Tibial nerve (tissue), 4 donors: Measurements from ENCODE around the gene LARGE2.

Experiments used
- EP300 ChIP-seq, 2 donors: sonication (generic); formaldehyde crosslinking; IDR thresholded peaks; one replicate each; pipeline ENCODE4 v1.6.1; 2017; ENCODE audit warnings: antibody characterized with exemption in 2 of 2, mild to moderate bottlenecking in 1 of 2
- POLR2A ChIP-seq, 2 donors: fragments of 450-650 bp; IDR thresholded peaks; one replicate each; pipeline ENCODE4 v1.6.1; 2017; ENCODE audit warnings: antibody characterized with exemption in 2 of 2, mild to moderate bottlenecking in 2 of 2, moderate library complexity in 2 of 2
- TF ChIP-seq, protein P1 (sequence below), 5 experiments: fragments of 200-600 bp in 3 of 5; fragments of 450-650 bp in 2 of 5; sonication (generic) in 3 of 5; IDR thresholded peaks; one replicate each; pipeline ENCODE4 v1.5.1; 2016 to 2019; ENCODE audit warnings: antibody characterized with exemption in 5 of 5, mild to moderate bottlenecking in 3 of 5, moderate library complexity in 2 of 5

DNA sequence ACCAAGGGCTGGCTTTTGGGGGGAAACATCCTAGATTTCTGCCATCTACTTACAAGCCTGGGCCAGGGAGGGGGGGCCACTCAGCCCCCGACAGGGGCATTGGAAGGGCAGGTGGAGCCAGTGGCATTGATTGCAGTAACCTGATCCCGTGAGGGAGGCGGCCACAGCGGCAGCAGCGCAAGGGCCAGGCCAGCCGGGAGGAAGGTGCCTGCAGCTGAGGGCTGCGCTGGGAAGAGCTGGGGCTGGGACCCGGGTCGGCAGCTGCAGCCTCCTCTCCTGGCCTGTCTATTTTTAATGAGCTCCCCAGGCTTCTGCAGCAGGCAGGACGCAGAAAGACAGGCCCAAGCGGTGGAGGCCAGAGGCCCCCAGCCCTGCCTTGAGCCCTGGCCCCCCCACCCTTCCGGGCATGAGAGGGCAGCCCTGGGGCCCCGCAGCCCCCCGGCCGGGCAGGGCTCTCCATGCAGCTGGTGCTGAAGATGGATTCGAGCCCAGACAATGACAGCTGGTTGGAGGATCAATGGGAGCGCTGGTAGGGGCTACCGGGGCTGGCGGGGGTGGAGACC is 26.0 kb upstream of the LARGE2 start:
- TF ChIP-seq, protein P1, sequence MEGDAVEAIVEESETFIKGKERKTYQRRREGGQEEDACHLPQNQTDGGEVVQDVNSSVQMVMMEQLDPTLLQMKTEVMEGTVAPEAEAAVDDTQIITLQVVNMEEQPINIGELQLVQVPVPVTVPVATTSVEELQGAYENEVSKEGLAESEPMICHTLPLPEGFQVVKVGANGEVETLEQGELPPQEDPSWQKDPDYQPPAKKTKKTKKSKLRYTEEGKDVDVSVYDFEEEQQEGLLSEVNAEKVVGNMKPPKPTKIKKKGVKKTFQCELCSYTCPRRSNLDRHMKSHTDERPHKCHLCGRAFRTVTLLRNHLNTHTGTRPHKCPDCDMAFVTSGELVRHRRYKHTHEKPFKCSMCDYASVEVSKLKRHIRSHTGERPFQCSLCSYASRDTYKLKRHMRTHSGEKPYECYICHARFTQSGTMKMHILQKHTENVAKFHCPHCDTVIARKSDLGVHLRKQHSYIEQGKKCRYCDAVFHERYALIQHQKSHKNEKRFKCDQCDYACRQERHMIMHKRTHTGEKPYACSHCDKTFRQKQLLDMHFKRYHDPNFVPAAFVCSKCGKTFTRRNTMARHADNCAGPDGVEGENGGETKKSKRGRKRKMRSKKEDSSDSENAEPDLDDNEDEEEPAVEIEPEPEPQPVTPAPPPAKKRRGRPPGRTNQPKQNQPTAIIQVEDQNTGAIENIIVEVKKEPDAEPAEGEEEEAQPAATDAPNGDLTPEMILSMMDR (IDR thresholded peaks at IDR 0.05), result no peak
- TF ChIP-seq POLR2A (IDR thresholded peaks at IDR 0.05) (no peak), EP300 (IDR thresholded peaks at IDR 0.05) (no peak)
